Mucosa of descending colon (tissue), 3 donors: ENCODE measurements around the gene SMG6. TPM values are rescaled to one million over a fixed set of nuclear protein-coding genes. Genes with fewer than 3 reads are reported as not detected.
"Not testable (repeated sequence)": the region's sequence is repeated elsewhere in the genome, so short reads cannot be mapped to it uniquely, and the experiment has no call there.

ENCODE experiments used
- ATAC-seq: fragments of 200-7000 bp; cut with Tn5 transposase; one replicate; pipeline ENCODE4 v1.9.1; 2020; ENCODE audit warnings: mild to moderate bottlenecking, moderate library complexity
- DNase-seq, 3 donors: peaks; one replicate each; pipeline ENCODE4 v3.0.0-alpha.2; 2020
- H3K36me3 ChIP-seq: fragments of 200-600 bp; one replicate; pipeline ENCODE4 v1.8.0; 2021; ENCODE audit warnings: low read depth, mild to moderate bottlenecking
- H3K4me1 ChIP-seq: fragments of 200-600 bp; one replicate; pipeline ENCODE4 v1.8.0; 2021; ENCODE audit warnings: low read depth, mild to moderate bottlenecking
- H3K4me3 ChIP-seq: fragments of 200-600 bp; one replicate; pipeline ENCODE4 v1.8.0; 2021; ENCODE audit warnings: mild to moderate bottlenecking
- H3K9me3 ChIP-seq: fragments of 200-600 bp; one replicate; pipeline ENCODE4 v1.8.0; 2021; ENCODE audit warnings: mild to moderate bottlenecking
- intact Hi-C, 2 donors: fragments of 100-400 bp; cut with DNase I in 1 of 2; cut with micrococcal nuclease in 1 of 2; formaldehyde crosslinking; loops; one replicate each; pipeline versions ENCODE4 v1.11.0 to v1.11.1; 2022; cut with DNase I, micrococcal nuclease
- total RNA-seq, 3 donors: library from RNA; stranded (reverse); fragmentation: NEBNext Ultra II Directional in 2 of 3; extraction: Animal tissue kit (Norgen Biotek cat#: 25700) in 2 of 3; gene quantifications; one replicate each; pipeline versions ENCODE4 v1.2.1 to v1.2.4, GENCODE V29; 2021 to 2023
- TF ChIP-seq, protein P1 (sequence below): fragments of 200-600 bp; IDR thresholded peaks from one replicate; pipeline ENCODE4 v1.8.0; 2022; ENCODE audit warnings: antibody characterized with exemption, mild to moderate bottlenecking
- donor health status: DM: no; HTN: no; CAD: no; lungs with moderate emphysema.
- donor health status: DM: no; HTN: no; CAD: no.
- donor health status: DM: no; HTN: yes; CAD: no.

SMG6 gene
- total RNA-seq, 3 donors from 2014 or later: 25.9 to 41.6 (median 38.8) TPM

DNA sequence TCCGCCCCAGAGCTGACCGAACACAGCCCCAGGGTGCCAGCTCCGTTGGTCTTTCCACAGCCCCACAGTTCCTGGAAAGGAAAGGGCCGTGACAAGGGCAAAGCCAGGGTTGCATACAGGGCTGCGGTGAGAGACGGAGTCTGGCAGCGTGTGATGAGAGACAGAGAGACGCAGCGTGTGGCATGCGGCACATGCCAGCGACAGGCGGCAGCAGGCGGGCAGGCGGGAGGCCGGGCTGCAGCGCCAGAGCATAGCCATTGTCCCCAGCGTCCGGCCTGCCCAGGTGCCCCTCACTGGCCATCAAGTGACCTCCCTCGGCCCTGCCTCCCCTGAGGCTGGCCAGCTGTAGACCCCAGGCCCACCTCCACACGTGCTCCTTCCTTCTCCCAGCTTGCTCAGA, 287.1 kb downstream of the SMG6 start:
- intact Hi-C loops: no loop called here
- TF ChIP-seq, protein P1, sequence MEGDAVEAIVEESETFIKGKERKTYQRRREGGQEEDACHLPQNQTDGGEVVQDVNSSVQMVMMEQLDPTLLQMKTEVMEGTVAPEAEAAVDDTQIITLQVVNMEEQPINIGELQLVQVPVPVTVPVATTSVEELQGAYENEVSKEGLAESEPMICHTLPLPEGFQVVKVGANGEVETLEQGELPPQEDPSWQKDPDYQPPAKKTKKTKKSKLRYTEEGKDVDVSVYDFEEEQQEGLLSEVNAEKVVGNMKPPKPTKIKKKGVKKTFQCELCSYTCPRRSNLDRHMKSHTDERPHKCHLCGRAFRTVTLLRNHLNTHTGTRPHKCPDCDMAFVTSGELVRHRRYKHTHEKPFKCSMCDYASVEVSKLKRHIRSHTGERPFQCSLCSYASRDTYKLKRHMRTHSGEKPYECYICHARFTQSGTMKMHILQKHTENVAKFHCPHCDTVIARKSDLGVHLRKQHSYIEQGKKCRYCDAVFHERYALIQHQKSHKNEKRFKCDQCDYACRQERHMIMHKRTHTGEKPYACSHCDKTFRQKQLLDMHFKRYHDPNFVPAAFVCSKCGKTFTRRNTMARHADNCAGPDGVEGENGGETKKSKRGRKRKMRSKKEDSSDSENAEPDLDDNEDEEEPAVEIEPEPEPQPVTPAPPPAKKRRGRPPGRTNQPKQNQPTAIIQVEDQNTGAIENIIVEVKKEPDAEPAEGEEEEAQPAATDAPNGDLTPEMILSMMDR: no peak
- no peaks in the 10 kb centered on the region for H3K36me3 ChIP-seq
- H3K9me3 ChIP-seq: no peaks in the 10 kb centered on the region
- no peak for DNase-seq
- ATAC-seq: no peak
- H3K4me3 ChIP-seq: no peak overlapping the region
- no peaks in the 10 kb centered on the region for H3K4me1 ChIP-seq

DNA sequence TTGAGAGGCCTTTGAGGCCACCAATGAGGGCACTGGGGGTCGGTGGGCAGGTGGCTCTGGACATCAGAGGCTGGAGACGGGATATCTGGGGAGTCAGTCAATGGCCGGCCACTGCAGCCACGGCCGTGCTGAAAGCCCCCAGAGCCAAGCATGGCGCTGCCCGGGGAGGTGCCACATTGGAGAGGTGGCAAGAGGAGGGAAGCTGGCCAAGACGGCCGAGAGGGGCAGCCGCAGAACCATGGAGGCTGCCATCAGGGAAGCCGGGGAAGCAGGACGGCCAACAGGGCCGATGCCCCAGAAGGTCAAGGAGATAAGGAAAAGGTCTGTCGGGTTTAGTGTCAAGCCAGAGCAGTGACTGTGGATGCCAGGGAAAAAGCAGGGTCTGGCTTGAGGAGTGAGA, 288.3 kb downstream of the SMG6 start:
- no peak for DNase-seq
- Histone ChIP-seq H3K4me1 (no peaks in the 10 kb centered on the region), H3K9me3 (no peaks in the 10 kb centered on the region), H3K36me3 (no peaks in the 10 kb centered on the region), H3K4me3 (no peak overlapping the region)
- TF ChIP-seq, protein P1: no peak
- intact Hi-C loops: no loop called here
- ATAC-seq: no peak

- H3K9me3 ChIP-seq: no peaks in the 10 kb centered on the region
- no peaks in the 10 kb centered on the region for H3K4me1 ChIP-seq
- H3K4me3 ChIP-seq: no peak overlapping the region
- no peaks in the 10 kb centered on the region for H3K36me3 ChIP-seq
- DNase-seq (no peak), ATAC-seq (no peak)
- intact Hi-C loops: no loop called here
- TF ChIP-seq, protein P1: no peak
These were observed 289.6 kb downstream of the SMG6 start for GRCh38 chr17:2013994-2014317.

DNA sequence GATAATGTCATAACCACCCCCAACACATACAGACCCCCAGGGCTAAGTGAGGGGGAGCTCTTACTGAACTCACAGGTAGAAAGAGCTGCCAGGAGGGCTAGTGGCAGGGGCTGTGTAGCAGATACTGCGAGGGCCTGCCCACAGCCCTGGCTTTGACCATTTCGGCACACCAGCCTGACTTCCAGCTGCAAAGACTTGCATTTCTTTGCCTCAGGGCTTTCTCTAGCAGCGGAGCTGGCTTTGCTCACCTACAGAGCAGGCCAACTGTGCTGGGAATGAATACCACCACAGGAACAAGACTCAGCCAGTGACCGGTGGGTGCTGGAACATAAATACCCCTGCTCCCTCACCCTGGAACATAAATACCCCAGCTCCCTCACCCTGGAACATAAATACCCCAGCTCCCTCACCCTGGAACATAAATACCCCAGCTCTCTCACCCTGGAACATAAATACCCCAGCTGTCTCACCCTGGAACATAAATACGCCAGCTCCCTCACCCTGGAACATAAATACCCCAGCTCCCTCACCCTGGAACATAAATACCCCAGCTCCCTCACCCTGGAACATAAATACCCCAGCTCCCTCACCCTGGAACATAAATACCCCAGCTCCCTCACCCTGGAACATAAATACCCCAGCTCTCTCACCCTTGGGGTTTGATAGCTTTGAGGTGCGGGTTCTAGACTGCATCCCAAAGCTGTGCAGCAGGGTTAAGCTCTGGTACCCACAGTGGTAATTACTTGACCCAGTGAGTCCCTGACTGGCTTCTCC, 290.2 kb downstream of the SMG6 start:
- DNase-seq, H3K9me3 ChIP-seq, ATAC-seq, H3K4me1 ChIP-seq, intact Hi-C loops, H3K4me3 ChIP-seq, H3K36me3 ChIP-seq: not testable (repeated sequence)

- Histone ChIP-seq H3K4me3 (no peak overlapping the region), H3K36me3 (no peaks in the 10 kb centered on the region), H3K9me3 (no peaks in the 10 kb centered on the region), H3K4me1 (no peaks in the 10 kb centered on the region)
- ATAC-seq (no peak), DNase-seq (no peak)
- intact Hi-C loops: no loop called here
- TF ChIP-seq, protein P1: no peak
These were observed 291.1 kb downstream of the SMG6 start for GRCh38 chr17:2012499-2012898.

GRCh38 chr17:2011411-2012371, 291.9 kb downstream of the SMG6 start:
- TF ChIP-seq, protein P1: no peak
- intact Hi-C loops: no loop called here
- no peaks in the 10 kb centered on the region for H3K9me3 ChIP-seq
- no peak overlapping the region for H3K4me3 ChIP-seq
- no peaks in the 10 kb centered on the region for H3K36me3 ChIP-seq
- ATAC-seq (peak; percentile 55), DNase-seq (peak in 2 of 3 donors; percentile 50 to 72)
- no peaks in the 10 kb centered on the region for H3K4me1 ChIP-seq
